Posterior vena cava (tissue), 2 donors: ENCODE data around the gene MOB3C. TPM values are rescaled to one million over a fixed set of nuclear protein-coding genes. Genes with fewer than 3 reads are reported as not detected.
A peak's percentile ranks its signal among the peaks of the same experiment; 100 is the strongest.

Source experiments
- DNase-seq: peaks from one replicate; pipeline ENCODE4 v3.0.0-alpha.2; 2020; ENCODE audit warnings: low spot score
- intact Hi-C, 2 donors: fragments of 100-400 bp; cut with DNase I; formaldehyde crosslinking; loops; one replicate each; pipeline versions ENCODE4 v1.14.1 to v1.14.2; 2022 to 2023
- total RNA-seq, 2 donors: library from RNA; stranded (reverse); fragmentation: NEBNext Ultra II Directional; extraction: Animal tissue kit (Norgen Biotek cat#: 25700); gene quantifications; one replicate each; pipeline ENCODE4 v1.2.1, GENCODE V29; 2021
- donor health status: DM: yes; HTN: yes; CAD: no.
- donor health status: DM: yes; HTN: yes; CAD: no.

Gene MOB3C
- total RNA-seq, 2 donors from 2014 or later, result 18.4 to 21.4 TPM

DNA sequence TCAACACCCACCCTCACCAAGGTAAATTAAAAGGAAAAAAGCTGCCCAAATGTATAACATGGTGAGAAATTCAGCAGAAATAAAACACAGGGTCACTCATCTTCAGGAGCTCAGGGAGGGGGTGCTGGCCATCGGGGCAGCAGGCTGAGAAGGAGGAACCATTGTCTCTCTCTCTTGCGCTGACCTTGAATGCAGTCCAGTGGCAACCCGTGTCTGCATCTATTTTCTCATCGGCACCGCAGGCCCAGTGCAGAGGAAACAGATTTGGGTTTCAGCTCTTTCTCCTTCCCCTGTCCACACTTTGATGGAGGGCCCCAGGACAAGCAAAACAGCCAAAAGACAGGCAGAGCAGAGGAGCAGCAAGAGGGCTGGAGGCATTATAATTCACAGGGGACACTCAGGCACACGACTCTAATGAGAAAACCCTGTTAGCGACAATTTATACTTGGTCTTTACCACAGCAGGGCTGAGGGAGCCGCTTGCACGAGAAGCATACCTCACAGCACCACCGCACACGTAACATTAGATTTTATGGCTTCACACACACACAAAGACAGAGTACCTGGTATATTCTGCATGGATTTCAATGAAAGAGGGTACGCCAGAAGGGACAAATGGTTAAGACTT is 31.2 kb downstream of the MOB3C start:
- intact Hi-C loops, result no loop called here
- no peak for DNase-seq

DNA sequence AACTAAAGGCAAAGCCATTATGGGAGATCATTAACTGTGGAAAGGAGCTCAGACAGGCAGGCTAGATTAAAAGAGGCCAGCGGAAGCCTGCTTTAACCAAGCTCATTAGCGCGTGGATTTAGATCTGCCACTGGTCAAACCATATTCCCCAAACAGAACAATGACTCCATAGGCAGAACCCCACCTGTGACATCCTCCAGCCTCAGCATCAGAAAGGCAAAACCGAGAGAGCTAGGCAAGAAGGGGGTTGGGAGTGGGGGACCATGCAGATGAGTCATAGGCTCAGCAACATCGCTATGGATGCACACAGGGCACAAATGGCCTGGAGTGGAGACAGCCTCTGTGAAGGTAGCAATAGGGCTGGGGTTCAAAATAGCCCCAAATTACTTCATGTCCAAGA is 33.1 kb downstream of the MOB3C start:
- no peak for DNase-seq
- intact Hi-C loops, result no loop called here

DNA sequence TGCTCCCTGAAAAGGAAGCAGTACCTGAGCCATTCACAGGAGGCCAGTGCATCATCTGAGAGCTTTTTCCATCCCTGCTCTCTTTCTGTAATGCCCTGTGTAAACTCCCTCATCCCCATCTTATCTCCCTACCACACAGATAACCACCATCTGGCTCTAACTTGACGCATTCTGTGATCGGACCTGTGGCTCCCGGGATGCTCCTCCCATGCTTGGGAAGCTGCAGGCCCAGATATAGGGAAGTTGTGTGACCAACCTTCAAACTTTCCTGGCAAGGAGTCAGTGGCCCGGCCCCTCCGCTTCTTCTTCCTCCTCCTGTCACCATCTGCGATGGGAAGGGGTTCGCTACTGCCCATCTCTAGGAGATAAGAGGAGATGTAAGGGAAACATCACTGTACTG is 33.6 kb downstream of the MOB3C start:
- DNase-seq, result no peak
- intact Hi-C loops, result no loop called here

DNA sequence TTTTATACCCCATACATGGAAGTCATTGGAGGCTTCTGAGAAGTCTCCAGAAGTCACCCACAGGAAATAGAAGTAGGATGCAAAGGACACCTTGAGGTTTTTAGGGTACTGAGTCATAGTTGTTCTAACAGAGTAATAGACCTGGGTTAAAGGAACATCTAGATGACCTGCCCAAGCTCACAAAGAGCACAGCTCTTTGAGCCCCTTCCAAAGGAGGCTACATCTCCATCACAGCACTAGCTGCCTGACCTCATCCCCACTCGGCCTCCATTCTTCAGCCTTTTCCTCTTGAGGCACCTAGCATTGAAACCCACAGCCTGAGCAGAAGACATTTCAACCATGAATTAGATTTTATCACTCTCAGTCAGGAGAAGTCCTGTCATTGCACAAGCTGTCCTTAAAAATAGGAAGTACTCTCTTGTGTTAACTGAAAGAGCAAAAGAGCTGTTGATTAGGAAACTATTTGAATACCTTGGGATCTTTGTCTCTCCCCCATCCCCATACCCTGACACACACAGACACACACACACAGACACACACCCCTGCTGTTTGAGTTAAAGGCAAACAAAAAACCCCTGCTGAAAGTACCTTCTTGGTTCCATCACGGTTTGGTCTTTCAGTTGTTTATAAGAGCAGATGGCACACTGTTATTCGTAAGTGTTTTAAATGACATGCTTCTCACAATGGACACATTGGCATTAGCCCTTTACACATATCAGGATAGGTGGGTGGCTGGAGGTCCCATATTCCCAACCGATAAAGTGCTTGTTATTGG is 34.7 kb downstream of the MOB3C start:
- intact Hi-C loops, result no loop called here
- no peak for DNase-seq

- no peak for DNase-seq
- intact Hi-C loops, result no loop called here
Observed at GRCh38 chr1:46580140-46580903, 36.3 kb downstream of the MOB3C start.

GRCh38 chr1:46577671-46578070 is 38.9 kb downstream of the MOB3C start:
- no peak for DNase-seq
- intact Hi-C loops, result no loop called here

DNA sequence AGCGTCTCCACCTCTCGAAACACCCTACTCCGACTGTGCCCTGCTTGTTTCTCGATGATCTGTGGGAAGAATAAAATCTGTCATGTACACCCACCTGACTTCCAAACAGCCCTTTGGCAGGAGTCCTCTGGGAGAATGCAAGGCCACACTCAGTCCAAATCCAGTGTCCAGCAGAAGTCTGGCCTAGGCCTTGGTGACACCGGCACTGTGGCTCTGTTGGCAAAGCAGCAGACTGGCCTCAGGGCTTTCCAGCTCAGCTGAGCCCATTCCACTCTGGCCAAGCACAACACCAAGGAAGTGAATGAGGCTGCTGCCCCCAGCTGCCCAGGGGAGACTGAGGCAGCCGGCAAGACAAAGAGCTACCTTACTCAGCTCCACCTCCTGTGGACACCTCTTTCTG is 40.0 kb downstream of the MOB3C start:
- DNase-seq, result no peak
- intact Hi-C loops, result no loop called here

DNA sequence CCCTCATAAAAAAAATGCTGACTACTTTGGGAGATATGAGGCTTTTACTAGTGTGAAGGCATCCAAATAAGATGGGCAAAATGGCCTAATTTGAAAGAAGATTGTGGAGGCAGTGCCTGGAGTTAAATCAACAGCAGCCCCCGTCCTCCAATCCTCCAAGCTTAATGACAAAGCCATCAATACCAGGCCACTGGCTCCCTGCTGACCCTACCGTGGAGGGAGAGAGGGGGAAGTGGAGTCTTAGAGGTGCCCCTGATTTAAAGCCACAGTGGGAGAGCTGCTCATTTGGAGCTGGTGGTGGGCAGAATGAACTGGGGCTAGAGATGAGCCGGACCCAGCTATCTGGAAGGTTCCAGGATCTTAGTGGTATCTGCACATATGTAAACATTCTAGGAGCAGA is 40.8 kb downstream of the MOB3C start:
- intact Hi-C loops, result no loop called here
- DNase-seq, result no peak

- intact Hi-C loops, result no loop called here
- DNase-seq, result peak; percentile 56
Observed at GRCh38 chr1:46575300-46575699, 41.3 kb downstream of the MOB3C start.

DNA sequence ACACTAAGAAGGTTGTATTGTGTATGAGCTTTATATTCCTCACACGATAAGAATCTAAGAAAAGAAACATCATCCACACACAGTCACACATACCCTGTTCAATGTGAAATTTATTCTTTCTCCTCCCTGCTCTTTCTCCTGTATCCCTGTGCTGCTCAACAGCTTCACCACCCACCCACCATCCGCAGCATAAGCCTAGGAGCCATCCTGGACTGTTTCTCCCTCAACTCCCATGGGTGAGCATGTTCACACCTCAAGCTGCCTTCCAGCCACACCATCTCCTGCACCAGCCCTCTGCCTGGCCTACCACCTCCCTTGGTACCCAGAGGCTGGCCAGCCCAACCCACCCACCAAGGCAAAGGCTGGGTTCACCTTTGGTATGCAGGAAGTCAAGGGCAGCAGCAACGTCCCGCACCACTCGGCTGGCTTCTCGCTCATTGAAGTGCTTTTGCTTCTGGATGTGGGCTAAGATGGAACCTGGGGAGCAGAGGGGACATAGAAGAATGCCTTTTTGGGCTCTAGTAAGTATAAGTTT is 44.9 kb downstream of the MOB3C start:
- peak; percentile 70 for DNase-seq
- intact Hi-C loops, result no loop called here

GRCh38 chr1:46569884-46570725 is 46.5 kb downstream of the MOB3C start:
- DNase-seq, result peak; percentile 47

GRCh38 chr1:46569116-46569515 is 47.5 kb downstream of the MOB3C start:
- intact Hi-C loops, result no loop called here
- peak; percentile 53 for DNase-seq

More at GRCh38 chr1:46569884-46570725, 46.5 kb downstream of the MOB3C start:
- intact Hi-C loops, result no loop called here

- intact Hi-C loops, result no loop called here
- no peak for DNase-seq
Observed at GRCh38 chr1:46568461-46568891, 48.1 kb downstream of the MOB3C start.

DNA sequence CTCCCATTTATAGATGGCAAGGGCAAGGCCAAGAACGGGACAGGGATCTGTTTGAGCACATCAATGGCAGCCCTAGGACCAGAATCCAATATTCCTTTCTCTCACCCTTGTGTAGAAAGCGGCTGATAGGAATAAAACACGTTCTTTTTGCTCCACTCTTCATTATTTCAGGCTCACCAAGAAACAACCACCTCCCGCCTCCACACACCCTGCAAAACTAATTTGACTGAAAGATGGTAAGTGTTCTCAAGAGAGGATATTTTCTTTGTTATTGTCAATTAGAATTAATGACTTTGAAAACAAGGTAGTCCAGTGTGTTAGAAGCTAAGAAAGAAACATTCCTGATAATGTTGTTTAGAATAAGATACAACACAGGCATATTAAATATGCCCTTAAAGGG is 53.3 kb downstream of the MOB3C start:
- DNase-seq, result no peak

GRCh38 chr1:46562498-46562897 is 54.1 kb downstream of the MOB3C start:
- intact Hi-C loops, result no loop called here
- no peak for DNase-seq

More for the DNA sequence above, 53.3 kb downstream of the MOB3C start:
- intact Hi-C loops, result no loop called here

DNA sequence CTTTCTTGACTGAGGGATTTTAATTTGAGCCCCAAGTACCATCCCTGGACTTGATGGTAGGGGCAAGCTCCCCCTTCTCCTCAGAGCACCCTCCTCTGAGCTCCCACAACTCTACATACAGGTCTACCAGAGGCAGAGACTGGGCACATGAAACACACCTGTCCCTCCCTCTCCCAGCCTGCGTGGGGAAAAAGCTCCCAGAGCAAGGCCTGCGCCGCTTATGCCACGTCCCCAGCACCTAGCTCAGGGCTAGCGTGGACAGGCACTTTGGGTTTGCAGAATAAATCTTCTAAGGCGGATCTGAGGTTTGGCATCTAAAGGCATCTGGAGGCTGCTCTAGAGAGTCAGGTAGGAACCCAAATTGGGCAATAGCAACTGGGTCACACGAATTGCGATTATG is 57.6 kb downstream of the MOB3C start:
- peak; percentile 75 for DNase-seq
- intact Hi-C loops, result no loop called here

DNA sequence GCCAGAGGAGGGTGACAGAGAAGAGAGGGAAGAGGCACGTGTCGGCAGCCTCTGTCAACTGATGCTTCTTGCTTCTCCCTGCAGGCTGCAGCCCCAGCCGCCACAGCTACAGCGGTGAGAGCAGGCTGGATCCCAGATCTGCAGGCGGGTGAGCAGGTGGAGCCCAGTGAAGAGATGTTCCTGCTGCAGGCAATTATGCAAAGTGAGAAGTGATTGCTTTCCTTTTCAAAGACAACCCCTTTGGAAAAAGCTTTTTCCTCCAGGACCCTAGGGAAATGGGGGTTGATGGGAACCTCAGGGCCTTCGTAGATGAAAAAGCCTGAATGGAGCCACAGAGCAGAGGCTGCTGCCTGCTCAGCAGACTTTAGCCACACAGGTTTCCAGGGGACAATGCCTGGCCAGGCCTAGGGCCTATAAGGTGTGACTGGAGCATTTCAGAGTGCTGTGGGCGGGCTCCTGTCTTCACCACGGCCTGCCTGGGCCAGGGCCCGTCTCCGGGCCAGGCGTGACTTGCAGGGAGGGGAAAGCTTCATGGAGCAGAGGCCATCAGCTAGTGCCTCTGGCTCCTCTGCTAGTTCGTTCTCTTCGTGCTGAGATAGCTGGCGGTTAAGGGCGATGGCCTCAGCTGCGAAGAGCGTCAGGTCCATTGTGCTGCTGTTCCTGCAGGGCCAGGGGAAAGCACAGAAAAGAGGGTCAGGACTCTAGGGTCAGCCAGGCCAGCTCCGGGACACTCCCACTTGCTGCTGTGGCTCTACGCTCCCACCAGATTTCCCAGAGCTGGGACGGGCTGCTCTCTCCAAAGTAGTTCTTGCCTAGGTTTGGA is 58.3 kb downstream of the MOB3C start:
- intact Hi-C loops, result no loop called here
- peak; percentile 65 for DNase-seq
